Measurements from ENCODE around the gene POLE4.

- TF ChIP-seq CTCF (IDR thresholded peaks at IDR 0.05) (no peak), POLR2AphosphoS5 (IDR thresholded peaks at IDR 0.05) (peak; percentile 91 to 94 (median 93)), POLR2A (IDR thresholded peaks at IDR 0.05) (peak; percentile 58)
These were observed at the start of gene POLE4 for GRCh38 chr2:74958274-74959105.
